Middle frontal gyrus (tissue), 1 donor: ENCODE results near the gene CCNL2.

Experiments
- DNase-seq: peaks from one replicate; pipeline ENCODE4 v3.0.0-alpha.2; 2015; ENCODE audit warnings: low spot score; ENCODE audit errors: extremely low spot score

Gene CCNL2

DNA sequence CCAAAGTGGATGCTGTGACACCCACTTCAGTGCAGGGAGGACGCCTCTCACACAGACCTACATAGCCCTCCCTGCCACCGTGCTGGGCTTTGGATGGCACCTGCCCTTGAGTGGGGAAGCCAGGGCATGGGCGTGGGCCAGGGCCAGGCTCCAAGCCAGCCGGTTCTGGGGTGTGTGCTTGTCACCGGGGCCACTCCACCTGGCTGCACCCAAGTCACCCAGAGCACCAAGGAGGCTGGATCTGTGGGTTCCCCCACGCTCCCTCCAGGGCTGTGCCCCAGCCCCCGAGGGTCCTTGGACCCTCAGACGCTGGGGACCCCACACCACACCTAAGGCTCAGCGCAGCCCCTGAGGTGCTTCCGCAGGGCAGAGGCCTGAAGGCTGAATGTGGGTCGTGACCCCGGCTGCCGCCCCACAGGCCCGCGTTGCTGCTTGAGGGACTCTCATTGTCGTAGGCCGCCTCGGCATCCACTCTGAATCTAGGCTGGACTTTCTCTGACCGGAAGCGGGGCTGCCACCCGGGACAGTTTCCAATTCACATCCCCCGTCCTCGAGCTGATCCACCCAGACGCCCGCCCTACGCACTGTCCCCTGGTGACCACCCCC lies 42.2 kb downstream of the CCNL2 start:
- no peak for DNase-seq

DNA sequence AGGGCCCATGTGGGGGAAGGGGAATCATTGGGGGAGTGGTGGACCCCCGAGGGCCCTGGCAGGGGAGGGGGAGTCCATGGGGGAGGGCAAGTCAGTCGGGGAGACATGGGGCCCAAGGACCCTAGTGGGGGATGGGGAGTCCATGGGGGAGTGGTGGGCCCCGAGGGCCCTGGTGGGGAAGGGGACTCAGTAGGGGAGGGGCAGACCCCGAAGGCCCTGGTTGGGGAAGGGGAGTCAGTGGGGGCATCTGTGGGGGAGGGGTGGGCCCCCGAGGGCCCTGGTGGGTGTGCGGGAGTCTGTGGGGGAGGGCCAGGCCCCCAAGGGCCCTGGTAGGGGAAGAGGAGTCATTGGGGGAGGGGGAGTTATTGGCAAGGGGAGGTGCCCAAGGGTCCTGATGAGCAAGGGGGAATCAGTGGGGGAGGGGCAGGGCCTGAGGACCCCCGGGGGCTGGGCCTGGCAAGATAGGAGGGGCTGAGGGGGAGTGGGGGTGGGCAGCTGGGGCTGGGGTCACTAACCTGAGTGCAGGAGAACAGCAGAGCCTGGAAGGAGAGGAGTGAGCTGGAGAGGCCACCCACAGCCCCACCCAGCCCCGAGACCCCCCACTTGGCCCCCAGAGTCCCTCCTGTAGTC lies 42.9 kb downstream of the CCNL2 start:
- no peak for DNase-seq

DNA sequence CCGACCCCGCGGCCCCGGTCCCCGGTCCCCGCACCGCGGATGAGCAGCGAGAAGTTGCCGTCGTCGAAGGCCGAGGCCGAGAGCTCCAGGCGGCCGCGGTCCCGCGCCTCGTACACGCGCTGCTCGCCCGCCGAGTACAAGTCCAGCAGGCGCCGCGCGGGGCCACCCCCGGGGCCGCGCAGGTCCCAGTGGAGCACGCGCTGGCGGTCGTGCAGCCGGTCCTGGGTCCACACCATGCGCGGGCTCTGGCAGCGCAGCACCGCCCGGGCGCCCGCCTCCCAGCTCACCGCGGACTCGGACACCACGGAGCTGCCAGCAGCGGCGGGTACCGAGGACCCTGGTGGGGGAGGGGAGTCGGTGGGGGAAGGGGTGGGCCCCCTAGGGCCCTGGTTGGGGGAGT lies 43.7 kb downstream of the CCNL2 start:
- no peak for DNase-seq

DNA sequence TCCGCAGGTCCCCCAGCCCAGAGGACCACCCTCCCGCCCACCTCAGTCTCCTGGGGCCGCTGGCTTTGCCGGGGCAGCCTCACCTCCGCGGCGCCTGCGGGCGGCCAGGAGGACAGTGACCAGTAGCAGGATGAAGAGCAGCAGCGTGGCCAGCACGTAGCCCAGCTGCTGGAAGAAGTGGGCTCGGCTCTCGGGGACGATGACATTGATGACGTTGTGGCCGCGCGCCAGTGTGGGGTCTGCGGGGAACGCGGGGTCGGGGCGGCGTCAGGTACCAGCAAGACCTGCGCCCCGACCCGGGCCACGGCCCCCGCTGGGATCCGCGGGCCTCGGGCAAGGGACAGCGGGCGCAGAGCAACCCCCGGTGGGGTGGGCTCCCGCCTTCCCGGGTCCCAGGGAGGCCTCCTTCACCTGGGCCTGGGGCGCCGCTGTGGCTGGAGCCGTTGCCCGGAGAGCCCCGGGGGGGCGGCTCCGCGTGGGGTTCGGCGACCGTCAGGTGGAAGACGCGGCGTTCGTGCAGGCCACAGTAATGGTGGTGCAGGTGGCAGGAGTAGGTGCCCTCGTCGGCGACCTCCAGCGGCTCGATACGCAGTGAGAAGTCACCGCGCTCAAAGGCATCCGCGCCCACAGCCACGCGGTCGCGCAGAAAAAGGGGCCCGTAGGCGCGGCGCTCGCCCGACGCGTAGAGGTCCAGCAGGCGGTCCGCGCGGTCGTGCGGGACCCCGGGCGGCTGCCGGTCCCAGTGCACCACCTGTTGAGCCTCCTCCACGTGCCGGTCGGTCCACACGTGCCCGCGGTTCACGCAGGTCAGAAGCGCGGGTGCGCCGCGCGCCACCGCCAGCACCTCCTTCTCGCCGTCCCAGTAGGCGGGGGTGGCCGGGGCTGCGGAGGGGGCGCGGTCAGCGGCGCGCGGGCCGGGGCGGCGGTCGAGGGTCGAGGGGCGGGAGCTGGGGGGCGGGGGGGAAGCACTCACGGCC lies 44.6 kb downstream of the CCNL2 start:
- DNase-seq, result no peak

DNA sequence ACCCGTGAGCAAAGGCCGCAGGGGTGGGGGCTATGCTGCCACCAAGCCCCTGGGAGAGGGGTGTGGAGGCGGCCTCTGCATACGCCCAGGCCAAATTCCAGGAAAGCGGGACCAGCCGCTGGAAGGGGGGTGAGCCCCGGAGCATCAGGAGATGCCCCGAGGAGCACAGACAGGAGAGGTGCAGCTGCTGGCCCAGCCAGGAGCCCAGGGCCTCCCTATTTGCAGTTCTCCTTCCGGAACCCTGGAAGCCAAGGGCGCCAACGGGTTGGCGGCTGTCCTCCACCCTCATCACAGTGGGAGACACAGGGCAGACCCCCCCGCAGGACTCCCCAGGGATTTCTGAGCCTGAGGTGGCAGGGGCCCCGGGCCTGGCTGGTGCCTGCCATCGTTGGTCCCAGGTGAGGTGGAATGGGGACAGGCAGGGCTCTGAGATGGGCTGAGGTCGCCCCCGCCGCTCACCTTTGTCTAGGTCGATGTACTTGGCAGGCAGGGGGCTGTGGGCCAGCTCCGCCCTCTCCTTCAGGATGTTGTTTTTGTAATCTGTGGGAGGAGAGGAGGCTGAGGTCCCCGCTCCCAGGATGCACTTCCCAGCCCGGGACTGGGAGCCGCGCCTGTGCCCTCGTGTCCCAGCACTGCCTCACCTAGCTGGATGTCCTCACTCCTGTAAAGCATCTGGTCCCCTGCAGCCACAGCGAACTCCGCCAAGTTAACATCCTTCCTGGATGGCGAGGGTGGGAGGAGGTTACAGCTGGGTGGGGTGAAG lies 45.6 kb downstream of the CCNL2 start:
- no peak for DNase-seq

DNA sequence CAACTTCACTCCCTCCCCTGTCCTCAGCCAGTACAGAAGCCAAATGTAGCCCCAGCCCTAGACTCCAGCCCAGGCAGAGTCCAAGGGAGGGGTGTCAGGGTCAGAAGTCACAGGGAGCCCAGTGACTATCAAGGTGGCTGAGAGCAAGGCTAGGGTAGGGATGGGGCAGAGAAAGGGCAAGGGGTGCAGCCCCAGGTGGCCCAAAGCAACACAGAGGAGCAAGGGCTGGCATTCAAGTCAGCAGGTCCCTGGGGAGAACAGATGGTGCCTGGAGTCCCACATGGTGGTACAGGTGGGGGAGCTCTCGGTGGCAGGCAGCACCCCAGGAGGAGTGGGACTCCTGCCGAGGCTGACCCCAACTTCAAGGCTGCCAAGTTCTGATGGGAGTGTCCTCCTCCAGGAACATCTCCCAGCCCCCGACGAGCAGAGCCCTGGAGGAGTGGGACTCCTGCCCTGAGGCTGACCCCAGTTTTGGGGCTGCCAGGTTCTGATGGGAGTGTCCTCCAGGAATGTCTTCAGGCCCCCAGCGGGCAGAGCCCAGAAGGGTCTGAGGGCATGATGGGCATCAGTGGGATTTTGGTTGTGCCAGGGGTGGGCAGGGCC lies 46.2 kb downstream of the CCNL2 start:
- no peak for DNase-seq

GRCh38 chr1:1351511-1352427 lies 47.4 kb downstream of the CCNL2 start:
- DNase-seq, result no peak

- no peak for DNase-seq
Observed at GRCh38 chr1:1349256-1350012, 49.7 kb downstream of the CCNL2 start, which contains the start of gene DVL1. DVL1 (minus strand) TSS chr1:1349418; CDS start chr1:1349065, 353 bp downstream.

GRCh38 chr1:1348420-1349255 lies 50.5 kb downstream of the CCNL2 start:
- DNase-seq, result no peak

DNA sequence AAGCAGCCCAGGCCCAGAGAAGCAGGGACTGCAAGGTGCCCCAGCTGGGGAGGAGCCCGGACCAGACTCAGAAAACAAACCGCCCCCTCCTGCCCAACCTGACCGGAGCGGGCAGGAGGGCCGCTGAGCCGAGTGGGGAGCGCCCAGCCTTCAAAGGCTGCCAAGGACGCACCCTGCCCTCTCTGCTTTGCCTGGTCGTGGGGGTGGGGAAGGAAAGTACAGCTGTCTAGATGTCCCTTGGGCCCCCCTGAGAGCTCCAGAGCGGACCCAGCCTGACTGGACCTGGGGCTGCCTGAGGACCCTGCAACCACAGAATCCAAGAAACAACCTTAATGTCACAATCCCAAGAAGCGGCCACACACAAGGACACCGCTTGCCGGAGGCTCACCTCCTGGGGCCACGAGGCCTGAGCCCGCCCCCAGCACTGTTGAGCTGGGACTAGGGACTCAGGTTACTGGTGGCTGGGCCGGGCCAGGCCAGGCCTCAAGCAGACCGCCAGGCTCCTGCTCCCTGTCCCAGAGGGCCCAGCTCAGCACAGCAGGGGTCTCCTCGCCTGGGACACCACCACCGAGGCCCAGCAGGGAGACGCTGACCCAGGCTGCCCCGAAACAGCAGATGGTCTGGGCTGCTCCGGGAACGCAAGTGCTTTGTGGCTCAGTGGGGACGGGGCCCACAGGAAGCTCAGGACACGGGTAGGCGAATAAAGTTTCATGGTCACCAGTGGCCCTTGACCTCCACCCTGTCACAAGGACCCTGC lies 51.3 kb downstream of the CCNL2 start:
- DNase-seq, result no peak

DNA sequence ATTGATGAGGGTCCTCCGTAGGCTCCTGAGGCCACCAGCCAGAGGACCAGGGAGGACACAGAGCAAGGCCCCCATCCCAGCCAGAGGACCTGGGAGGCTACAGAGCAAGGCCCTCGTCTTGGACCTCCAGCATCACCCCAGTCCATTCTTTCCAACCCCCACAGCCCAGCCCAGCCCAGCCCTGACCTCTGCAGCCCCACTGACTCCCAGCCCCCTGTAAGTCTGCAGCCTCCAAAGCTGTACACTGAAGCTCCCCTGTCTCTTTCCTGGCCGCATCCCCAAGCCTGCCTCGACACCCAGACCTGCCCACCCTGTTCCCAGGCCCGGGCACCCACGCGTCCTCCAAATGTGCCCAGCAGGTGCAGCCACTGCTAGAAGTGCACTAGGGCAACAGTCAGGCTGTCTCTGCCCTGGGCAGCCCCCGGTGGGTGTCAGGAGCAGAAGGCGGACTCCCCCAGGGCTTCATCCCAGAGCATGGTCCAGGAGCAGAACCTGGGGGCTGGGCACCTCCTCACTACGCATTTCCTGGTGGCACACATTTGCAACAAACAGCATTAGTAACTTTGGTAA lies 52.0 kb downstream of the CCNL2 start:
- no peak for DNase-seq

DNA sequence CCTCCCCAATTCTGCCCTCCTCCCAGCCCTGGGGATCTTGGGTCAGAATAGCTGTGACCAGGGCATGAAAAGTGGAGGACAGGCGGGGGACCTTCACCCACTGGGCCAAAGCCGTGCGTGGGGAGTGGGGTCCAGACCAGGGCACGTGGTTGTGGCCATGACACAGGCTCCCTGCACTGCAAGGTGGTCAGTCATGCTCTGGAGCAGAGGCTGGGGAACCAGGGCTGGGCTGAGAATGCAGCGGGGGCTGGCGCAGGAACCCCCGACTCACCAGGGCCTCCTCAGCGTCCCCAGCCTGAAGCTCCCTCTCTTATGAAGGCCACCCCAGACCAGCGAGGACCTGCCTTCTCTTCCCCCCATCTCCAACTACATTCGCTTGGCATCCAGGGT lies 52.6 kb downstream of the CCNL2 start:
- DNase-seq, result no peak

DNA sequence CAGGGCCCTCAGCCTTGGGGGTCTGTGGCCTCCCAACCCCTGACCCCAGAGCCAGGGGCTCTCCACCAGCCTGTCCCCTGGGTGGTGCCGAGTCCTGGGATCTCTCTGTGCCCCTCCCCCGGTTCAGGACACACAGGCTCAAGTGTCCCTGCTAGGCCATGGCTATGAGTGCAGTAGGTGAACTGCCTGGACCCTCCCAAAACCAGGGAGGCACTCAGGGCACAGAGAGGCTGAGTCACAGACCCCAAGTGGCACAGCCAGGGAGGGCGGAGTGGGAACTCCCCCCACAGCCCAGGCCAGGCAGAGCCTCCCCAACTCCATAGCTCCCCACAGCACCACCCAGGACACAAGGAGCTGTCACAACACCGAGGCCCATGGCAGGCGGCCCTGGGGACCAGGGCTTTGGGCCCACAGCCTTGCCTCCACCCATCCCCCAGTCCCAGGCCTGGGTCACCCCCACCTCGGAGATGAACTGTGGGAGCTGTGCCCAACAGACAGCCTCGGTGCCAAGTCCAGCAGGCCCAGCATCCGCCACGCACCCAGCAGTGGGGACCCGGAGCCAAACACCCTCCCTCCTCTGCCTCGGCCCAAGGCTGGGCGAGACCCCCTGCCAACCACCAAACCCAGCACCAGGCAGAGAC lies 53.2 kb downstream of the CCNL2 start:
- DNase-seq, result no peak

DNA sequence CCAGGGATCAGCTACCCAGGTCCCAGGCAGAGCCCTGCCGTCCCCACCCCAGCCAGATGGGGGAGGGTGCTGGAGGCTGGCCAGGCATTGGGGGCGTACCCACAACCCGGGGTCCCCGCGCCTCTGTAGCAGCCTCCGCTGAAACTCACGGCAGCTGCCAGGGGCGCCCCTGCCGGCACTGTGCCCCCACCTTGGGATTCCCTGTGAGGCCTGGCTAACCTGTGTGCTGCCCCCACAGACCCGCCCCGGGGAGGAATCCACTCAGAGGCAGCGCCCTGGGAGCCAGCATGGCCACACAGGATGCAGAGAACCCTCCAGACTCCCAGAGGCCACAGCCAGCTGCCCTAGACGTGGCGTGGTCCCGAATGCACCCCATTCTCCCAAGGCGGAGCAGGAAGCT lies 53.8 kb downstream of the CCNL2 start:
- no peak for DNase-seq

- no peak for DNase-seq
Observed at GRCh38 chr1:1344655-1345361, 54.3 kb downstream of the CCNL2 start.

GRCh38 chr1:1343811-1344421 lies 55.2 kb downstream of the CCNL2 start:
- no peak for DNase-seq
